ENCODE data around the gene MEIS2. TPM values are rescaled to one million over a fixed set of nuclear protein-coding genes. Genes with fewer than 3 reads are reported as not detected.

Gene MEIS2
- total RNA-seq, 2 donors from 2014 or later: 7.1 to 9.7 TPM

DNA sequence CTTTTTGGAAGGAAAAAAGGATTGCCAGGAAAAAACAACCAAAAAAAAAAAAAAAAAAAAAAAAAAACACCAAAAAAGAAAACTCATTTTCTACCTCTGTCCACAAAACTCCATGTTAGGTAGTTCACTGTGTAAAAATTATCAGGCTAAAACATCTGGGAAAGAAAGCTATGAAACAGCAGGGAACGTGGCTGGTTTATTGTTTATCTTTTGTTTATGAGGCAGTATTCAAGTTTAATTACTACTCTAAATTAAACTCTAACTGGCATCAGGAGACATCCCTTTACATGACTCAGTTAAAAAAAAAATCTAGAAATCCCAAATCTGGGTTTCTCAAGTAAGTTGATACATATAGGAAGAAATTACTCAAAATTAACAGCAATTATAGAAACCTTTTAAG, 21.8 kb downstream of the MEIS2 start:
- no peaks in the 10 kb centered on the region for H3K9me3 ChIP-seq (ENCODE audit: control insufficient read depth, low read length)
- H3K4me1 ChIP-seq (ENCODE audit: control insufficient read depth, insufficient read depth, low read length): no peaks in the 10 kb centered on the region
- TF ChIP-seq, protein P1, sequence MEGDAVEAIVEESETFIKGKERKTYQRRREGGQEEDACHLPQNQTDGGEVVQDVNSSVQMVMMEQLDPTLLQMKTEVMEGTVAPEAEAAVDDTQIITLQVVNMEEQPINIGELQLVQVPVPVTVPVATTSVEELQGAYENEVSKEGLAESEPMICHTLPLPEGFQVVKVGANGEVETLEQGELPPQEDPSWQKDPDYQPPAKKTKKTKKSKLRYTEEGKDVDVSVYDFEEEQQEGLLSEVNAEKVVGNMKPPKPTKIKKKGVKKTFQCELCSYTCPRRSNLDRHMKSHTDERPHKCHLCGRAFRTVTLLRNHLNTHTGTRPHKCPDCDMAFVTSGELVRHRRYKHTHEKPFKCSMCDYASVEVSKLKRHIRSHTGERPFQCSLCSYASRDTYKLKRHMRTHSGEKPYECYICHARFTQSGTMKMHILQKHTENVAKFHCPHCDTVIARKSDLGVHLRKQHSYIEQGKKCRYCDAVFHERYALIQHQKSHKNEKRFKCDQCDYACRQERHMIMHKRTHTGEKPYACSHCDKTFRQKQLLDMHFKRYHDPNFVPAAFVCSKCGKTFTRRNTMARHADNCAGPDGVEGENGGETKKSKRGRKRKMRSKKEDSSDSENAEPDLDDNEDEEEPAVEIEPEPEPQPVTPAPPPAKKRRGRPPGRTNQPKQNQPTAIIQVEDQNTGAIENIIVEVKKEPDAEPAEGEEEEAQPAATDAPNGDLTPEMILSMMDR (conservative IDR thresholded peaks at IDR 0.05): no peak
- H3K4me1 Mint-ChIP-seq: no peaks in the 10 kb centered on the region
- no peak overlapping the region for H3K9ac ChIP-seq (ENCODE audit: extremely low read depth, low read length, poor library complexity, severe bottlenecking)
- H3K9me3 Mint-ChIP-seq: no peaks in the 10 kb centered on the region
- WGBS, 2 experiments (ENCODE audit: insufficient coverage in 1 of 2, insufficient read length in 1 of 2): no CpG with 5 or more reads among the region's 1 CpG
- H3K4me3 Mint-ChIP-seq: no peak overlapping the region
- no peaks in the 10 kb centered on the region for H3K27me3 ChIP-seq (ENCODE audit: control insufficient read depth, insufficient read depth, low read length, poor library complexity, severe bottlenecking)
- no peak overlapping the region for H3K27ac ChIP-seq (ENCODE audit: low read depth, low read length)
- DNase-seq: no peak
- H3K27me3 Mint-ChIP-seq (ENCODE audit: insufficient read depth): peaks cover 9% of the 10 kb centered on the region
- no peaks in the 10 kb centered on the region for H3K36me3 Mint-ChIP-seq (ENCODE audit: low read depth)
- H3K27ac Mint-ChIP-seq: no peak overlapping the region
- no peaks in the 10 kb centered on the region for H3K36me3 ChIP-seq (ENCODE audit: control insufficient read depth, insufficient read depth, low read length)
- H3K4me3 ChIP-seq (ENCODE audit: low read length): no peak overlapping the region

DNA sequence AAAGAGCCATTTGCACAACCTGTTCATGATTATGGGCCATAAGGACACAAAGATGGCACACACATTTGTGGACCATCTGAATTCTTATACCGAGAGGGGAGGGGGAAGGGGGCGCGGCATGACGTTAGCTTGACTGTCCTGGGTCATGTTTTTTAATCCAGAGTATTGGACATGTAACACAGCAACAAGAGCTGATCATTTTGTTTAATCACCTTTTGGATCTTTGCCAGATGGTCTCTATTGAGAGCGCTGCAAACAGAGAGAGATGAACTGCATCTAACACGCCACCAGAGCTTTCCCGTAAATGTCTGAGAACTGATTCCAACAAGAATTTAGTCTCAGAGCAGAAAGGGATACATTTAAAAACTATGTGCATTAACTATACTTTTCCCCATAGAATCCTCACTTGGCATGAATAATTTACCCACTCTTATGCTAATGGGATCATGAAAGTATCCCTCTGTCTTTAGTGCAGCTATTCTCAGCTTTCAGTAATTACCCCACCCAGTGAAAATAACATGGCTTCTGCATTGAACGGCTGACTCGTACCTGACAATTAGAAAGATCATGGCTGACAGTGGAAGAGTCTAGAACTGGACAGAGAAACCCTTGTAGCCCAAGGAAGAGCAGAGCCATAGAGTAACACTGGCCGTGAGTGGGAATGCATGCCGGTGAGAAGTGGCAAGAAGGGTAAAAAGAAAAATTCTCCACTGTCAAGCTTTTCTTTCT, 22.6 kb downstream of the MEIS2 start:
- no peak for DNase-seq
- no peaks in the 10 kb centered on the region for H3K9me3 Mint-ChIP-seq
- Histone ChIP-seq H3K9ac (ENCODE audit: extremely low read depth, low read length, poor library complexity, severe bottlenecking) (no peak overlapping the region), H3K4me3 (ENCODE audit: low read length) (no peak overlapping the region), H3K4me1 (ENCODE audit: control insufficient read depth, insufficient read depth, low read length) (no peaks in the 10 kb centered on the region), H3K36me3 (ENCODE audit: control insufficient read depth, insufficient read depth, low read length) (no peaks in the 10 kb centered on the region), H3K27ac (ENCODE audit: low read depth, low read length) (no peak overlapping the region), H3K27me3 (ENCODE audit: control insufficient read depth, insufficient read depth, low read length, poor library complexity, severe bottlenecking) (no peaks in the 10 kb centered on the region), H3K9me3 (ENCODE audit: control insufficient read depth, low read length) (no peaks in the 10 kb centered on the region)
- H3K4me1 Mint-ChIP-seq: peaks cover 1% of the 10 kb centered on the region
- H3K4me3 Mint-ChIP-seq: no peak overlapping the region
- H3K36me3 Mint-ChIP-seq (ENCODE audit: low read depth): no peaks in the 10 kb centered on the region
- TF ChIP-seq, protein P1 (conservative IDR thresholded peaks at IDR 0.05): no peak
- H3K27me3 Mint-ChIP-seq (ENCODE audit: insufficient read depth): peaks cover 12% of the 10 kb centered on the region
- no peak overlapping the region for H3K27ac Mint-ChIP-seq
- WGBS, 2 experiments (ENCODE audit: insufficient coverage in 1 of 2, insufficient read length in 1 of 2): 89 to 95% methylated on average over 8 to 10 of the region's 11 CpGs

DNA sequence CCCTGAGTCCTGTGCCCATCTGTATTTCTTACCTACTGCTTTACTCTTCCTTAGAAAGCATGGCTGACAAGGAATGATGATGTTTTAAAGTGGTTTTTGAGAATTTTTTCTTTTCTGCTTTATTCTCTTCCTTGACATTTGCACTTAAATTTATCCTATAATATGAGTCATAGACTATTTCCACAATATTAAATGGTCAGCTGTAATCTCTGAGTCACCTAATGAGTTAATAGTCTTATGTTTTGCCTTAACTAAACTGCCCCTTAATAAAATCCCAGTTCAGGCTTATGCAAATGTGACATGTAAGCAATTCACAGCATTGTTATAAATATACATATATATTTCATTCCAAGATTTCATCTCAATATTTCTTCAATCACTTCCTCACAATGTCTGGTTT, 23.8 kb downstream of the MEIS2 start:
- Mint-ChIP-seq H3K27me3 (ENCODE audit: insufficient read depth) (peaks cover 9% of the 10 kb centered on the region), H3K4me1 (peaks cover 12% of the 10 kb centered on the region), H3K9me3 (no peaks in the 10 kb centered on the region), H3K36me3 (ENCODE audit: low read depth) (no peaks in the 10 kb centered on the region), H3K4me3 (no peak overlapping the region), H3K27ac (no peak overlapping the region)
- no peaks in the 10 kb centered on the region for H3K27me3 ChIP-seq (ENCODE audit: control insufficient read depth, insufficient read depth, low read length, poor library complexity, severe bottlenecking)
- no peak overlapping the region for H3K27ac ChIP-seq (ENCODE audit: low read depth, low read length)
- H3K9ac ChIP-seq (ENCODE audit: extremely low read depth, low read length, poor library complexity, severe bottlenecking): no peak overlapping the region
- no peaks in the 10 kb centered on the region for H3K4me1 ChIP-seq (ENCODE audit: control insufficient read depth, insufficient read depth, low read length)
- TF ChIP-seq, protein P1 (conservative IDR thresholded peaks at IDR 0.05): no peak
- H3K36me3 ChIP-seq (ENCODE audit: control insufficient read depth, insufficient read depth, low read length): no peaks in the 10 kb centered on the region
- no peaks in the 10 kb centered on the region for H3K9me3 ChIP-seq (ENCODE audit: control insufficient read depth, low read length)
- no peak overlapping the region for H3K4me3 ChIP-seq (ENCODE audit: low read length)
- no peak for DNase-seq
